NCI-H1694 treated with DMSO at 0.1 percent for 48 hours (cell line): ENCODE results near the gene DRAXIN.

Experiments
- DNase-seq: peaks from one replicate; lab custom pipeline; 2025; lab: John Stamatoyannopoulos, UW

Gene DRAXIN

DNA sequence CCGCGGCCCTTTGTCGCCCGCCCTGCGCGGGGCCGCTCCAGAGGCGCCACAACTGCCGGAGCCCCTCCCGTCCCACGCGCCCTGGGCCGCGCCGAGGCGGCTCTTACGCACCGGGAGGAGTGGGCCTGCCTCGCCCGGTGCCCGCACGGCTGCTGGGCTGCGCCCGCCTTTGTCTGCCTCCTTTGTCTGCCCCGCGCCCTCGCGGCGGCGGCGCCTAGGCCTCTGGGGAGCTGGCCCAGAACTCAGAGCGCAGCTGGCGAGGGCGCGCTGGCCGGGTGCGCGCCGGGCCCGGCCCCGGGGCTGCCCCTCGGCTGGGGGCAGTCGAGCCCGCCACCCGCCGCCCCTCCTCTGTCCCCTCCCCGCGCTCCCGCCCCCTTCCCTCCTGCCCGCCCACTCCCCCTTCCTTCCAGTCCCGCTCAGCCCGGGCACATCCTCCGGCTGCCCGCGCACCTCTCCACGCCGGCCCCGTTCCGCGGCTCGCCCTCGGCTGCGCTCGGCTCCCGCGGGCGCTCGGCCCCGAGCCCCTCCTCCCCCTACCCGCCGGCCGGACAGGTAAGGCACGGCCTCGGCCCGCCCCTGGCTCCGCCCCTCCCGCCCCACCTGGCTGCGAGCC, at the start of gene DRAXIN:
TSS of gene DRAXIN (plus strand) at position 409 of the 613 bp plus-strand sequence. CDS start 14,549 bp downstream, outside the sequence.
- peak; percentile 28 for DNase-seq

DNA sequence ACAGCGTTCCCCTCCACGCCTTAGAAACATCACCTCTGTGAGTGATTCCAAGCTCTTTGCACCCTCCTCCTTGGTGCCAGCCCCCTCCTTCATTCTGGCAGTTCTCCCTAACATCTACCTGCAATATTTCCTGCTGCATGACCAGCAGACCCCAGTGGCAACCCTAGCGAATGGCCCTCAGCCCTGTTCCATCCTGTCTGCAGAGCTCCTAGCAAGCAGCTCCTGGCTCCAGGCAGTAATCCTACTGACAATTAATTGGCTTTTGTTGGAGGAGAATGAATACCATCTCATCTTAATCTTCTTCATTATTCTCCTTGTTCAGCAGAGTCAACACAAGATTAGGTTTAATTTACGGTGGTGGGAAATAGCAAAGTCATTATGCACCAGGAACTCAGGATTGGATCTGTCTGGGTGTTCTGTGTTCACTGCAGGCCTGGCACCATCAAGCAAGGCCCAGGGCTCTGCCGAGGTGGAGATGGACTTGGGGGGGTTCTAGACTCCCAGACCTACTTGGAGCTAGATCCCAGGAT, 49.7 kb upstream of the DRAXIN start:
- DNase-seq: no peak

DNA sequence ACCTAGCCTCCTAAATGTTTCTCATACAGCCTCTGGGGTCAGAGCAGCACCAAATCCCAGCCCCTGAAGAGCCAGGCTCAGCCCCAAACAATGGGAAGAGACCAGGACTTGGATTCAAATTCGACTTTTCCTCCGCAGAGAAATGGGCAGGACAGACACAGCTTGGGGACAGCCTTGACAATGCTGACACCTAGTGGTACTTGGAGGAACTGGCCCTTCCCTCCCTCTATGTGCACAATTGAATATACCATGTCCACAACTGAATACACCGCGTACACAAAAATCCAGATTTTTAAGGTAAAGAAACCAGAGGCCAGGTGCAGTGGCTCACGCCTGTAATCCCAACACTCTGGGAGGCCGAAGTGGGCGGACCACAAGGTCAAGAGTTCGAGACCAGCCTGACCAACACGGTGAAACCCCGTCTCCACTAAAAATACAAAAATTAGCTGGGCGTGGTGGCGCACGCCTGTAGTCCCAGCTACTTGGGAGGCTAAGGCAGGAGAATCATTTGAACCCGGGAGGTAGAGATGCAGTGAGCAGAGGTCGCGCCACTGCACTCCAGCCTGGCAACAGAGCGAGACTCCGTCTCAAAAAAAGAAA, 49.0 kb upstream of the DRAXIN start:
- DNase-seq: peak; percentile 38

- no peak for DNase-seq
Measured at GRCh38 chr1:11643782-11644181, 47.7 kb upstream of the DRAXIN start.

GRCh38 chr1:11645270-11645669, 46.2 kb upstream of the DRAXIN start:
- DNase-seq: no peak

DNA sequence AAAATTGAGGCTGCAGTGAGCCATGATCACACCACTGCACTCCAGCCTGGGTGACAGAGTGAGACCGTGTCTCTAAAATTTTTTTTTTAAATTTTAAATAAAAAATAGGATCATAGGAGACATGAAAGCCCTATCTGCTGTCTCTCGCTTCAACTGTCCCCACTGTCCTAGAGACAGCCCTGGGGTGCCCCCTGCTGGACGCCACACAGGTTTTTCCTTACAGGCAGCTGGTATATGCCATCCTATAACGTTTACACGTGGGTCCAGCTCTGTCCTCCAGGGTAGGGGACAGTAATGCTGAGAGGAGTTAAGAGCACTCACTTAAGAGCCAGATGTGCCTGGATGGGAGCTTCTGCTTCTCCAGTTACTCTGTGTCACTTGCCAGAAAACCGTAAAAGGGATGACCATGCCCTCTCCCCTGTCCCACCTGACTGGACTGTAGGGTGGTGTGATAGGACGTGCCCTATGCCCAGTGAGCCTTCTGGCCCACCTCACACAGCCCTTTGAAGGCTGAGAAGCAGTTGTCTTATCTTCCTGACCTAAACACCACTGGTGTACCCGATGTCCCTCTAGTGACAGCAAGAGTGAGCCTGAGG, 45.7 kb upstream of the DRAXIN start:
- DNase-seq: peak; percentile 63

GRCh38 chr1:11646317-11646716, 45.2 kb upstream of the DRAXIN start:
- no peak for DNase-seq

DNA sequence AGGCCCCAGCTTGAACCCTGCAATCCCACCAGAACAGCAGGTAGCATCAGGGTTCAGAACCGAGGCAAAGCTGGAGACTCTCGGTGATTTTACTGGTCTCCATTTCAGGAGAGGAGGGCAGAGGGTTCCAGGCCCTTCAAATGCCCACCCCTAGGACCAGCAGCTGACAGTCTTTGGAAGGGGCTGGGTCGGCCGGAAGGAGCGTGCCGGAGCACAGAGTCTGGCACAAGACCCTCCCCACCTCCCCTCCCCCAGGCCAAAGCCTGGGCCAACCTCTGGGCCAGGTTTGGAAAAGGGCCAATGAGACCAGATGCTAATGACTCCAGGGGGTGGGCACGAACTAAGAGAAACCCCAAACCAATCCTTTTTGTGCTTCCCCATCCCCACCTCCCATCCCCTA, 44.2 kb upstream of the DRAXIN start:
- DNase-seq: no peak

- no peak for DNase-seq
Measured at GRCh38 chr1:11648039-11648438, 43.5 kb upstream of the DRAXIN start.

DNA sequence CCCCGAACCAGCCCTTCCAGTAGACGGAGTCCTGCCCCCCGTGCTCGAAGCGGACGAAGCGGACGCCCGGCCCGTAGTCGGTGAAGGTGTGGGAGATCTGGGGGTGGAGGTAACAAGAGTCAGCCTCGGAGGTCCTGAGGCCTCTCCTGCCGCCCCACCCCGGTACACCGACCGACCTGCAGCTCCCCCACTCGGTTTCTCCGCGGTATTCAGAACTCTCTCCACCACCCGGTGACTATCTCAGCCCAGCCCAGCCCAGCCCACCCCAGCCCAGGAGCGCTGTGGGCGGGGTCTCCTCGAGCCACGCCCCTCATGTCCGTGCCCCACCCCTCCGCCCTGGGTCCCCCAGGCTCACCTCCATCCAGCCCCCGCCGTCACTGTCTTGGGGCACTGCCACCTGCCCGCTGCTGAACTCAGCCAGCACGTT, 42.8 kb upstream of the DRAXIN start:
- no peak for DNase-seq

GRCh38 chr1:11649237-11649623, 42.3 kb upstream of the DRAXIN start:
- DNase-seq: no peak

- DNase-seq: no peak
Measured at GRCh38 chr1:11649624-11650330, 41.7 kb upstream of the DRAXIN start.

DNA sequence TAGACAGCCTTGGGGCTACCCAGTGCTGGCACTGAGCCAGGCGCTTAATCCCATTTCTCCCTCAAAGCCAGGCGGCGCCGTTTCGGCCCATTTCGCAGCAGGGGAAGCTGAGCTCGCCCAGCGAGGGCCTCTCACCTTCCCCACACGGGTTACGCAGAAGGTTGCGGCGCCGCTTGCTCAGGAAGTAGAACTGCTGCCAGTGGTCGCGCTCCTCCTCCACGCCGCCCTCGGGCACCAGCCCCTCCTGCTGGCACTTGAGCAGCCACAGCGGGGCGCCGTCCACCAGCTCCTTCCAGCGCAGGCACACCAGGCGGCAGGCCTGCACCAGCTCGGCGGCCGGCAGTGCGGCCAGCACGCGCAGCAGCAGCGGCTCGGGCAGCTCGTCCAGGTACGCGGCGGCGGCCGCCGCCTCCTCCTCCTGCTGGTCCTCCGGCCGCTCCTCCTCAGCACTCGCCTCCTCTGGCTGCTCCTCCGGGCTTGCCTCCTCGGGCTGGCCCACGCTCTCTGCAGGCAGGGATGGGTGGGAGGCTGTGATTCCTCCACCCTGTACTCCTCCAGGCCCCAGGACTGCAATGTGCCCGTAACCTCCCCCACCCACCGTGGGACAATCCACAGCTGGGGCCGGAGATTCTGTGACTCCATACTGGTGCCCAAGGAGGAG, 41.0 kb upstream of the DRAXIN start:
- DNase-seq: peak; percentile 18

DNA sequence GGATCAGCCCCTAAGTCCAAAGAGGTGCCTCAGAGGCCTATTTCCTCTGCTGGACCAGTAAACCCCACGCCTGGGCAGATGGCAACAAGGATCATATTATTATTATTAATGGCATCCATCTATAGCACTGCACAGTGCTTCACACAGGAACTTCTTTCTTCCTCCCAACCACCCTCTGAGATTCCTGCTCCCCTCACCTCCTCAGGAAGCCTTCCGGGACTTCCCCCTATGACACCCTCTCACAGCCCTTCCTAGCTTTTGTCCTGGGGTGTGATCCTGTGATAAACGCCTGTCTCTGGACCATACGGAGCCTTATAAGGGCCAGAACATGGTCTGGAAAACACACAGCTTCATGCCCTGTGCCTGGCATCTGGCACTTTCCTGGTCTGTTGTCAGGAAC, 40.5 kb upstream of the DRAXIN start:
- no peak for DNase-seq

DNA sequence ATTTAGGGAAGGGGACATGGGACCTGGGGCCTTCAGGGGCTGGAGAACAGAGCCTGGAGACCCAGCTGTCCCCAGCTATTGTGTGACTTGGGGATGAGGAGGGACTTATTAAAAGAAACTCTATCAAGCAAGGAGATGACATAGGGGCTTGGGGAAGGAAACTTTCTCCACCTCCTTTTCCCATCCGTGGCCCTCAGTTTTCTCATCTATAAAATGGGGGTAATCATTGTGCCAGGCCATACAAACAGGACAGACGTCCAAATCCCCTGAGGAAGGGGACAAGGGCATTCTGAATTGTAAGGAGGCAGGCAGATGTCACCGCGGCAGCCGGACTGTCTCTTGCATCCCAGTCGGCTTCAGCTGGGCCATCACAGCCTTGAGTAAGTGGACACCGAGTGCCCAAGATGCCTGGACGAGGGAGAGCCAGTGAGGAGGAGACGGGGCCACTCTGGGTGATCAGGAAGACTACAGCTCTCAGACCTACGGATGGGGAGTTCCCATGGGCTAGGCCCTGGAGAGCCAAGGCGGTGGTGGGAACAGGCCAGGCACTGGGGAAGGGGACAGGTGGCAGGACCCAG, 39.2 kb upstream of the DRAXIN start:
- DNase-seq: no peak

GRCh38 chr1:11653101-11653860, 38.2 kb upstream of the DRAXIN start:
- no peak for DNase-seq

- no peak for DNase-seq
Measured at GRCh38 chr1:11653861-11654136, 37.7 kb upstream of the DRAXIN start.

- no peak for DNase-seq
Measured at GRCh38 chr1:11654137-11654938, 37.2 kb upstream of the DRAXIN start, which contains the start of the genes FBXO2 and FBXO44. FBXO2 (minus strand) TSS chr1:11654429; CDS start chr1:11654340, 89 bp downstream. FBXO44 (plus strand) TSS chr1:11654877; CDS start chr1:11655836, 959 bp downstream.

DNA sequence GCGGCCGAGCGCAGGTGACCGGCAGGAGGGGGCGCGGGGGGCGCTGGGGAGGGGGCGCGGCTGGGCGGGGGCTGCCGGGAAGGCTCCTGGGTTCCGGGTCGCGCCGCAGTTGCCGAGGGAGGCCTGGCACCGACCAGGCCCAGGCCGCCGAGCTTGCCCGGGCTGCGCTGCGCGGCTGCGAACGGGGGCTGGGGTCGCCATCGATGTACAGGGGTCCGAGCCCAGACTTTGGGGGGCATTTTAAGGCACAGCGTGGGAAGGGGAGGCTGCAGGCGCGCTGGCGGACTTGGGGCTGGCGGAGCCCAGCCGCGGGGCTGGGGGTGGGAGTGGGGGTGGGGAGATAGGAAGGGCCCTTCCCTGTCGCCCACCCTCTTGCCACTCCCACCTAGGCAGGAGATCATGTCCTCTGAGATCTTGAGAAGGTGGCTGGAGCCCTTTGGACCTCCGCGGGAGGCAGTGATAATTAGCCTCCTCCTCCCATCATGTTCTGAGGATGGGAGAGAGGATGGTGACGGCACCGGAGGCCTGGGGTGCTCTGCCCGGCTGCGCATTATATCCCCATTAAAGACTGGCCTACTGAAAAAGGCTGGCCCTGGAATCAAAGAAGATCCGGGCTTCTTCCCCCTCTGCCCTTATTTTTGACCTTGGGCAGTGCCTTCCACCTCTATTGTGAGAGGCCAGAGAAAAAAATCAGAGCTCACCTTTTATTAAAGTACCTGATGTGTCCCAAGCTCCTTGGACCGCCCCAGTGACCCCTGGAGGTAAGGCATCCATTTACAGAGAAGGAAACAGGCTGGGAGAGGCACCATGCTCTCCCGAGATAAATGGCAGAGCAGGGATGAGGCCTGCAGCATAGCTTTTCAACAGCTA, 36.3 kb upstream of the DRAXIN start:
- DNase-seq: no peak
